HG03064 (cell line): Measurements from ENCODE around the gene DDX52.
A peak's percentile ranks its signal among the peaks of the same experiment; 100 is the strongest.
"Not testable (repeated sequence)": the region's sequence is repeated elsewhere in the genome, so short reads cannot be mapped to it uniquely, and the experiment has no call there.

Experiments
- ATAC-seq: cut with Tn5 transposase; IDR thresholded peaks from one replicate; pipeline ENCODE4 v1.9.1; 2021; ENCODE audit warnings: low read depth; ENCODE audit not compliant: unreplicated experiment

The DDX52 gene

DNA sequence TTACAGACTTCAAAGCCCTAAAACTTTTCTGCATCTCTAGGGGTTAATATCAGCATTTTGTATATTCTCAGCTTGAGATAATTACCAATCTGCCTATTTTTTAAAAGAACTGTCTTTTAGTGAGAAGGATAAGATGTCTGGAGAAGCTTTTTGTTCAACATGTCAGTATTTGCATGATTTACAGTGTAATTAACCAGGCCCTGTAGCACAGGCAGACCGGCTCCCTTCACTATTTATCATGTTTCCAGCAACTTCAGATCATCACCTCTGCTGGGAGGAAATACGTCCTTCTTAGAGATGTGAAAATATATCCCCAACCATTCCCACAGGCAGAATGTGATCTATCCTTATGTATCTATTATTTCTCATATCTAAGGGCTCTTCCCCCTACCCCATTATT lies 8.6 kb upstream of the DDX52 start:
- ATAC-seq, result no peak

GRCh38 chr17:37650419-37651003 lies 7.3 kb upstream of the DDX52 start:
- ATAC-seq, result no peak

GRCh38 chr17:37648555-37648954 lies 5.3 kb upstream of the DDX52 start:
- no peak for ATAC-seq

- no peak for ATAC-seq
Measured at GRCh38 chr17:37647856-37648255, 4.6 kb upstream of the DDX52 start.

GRCh38 chr17:37643869-37644268 lies 623 bp upstream of the DDX52 start:
- no peak for ATAC-seq

DNA sequence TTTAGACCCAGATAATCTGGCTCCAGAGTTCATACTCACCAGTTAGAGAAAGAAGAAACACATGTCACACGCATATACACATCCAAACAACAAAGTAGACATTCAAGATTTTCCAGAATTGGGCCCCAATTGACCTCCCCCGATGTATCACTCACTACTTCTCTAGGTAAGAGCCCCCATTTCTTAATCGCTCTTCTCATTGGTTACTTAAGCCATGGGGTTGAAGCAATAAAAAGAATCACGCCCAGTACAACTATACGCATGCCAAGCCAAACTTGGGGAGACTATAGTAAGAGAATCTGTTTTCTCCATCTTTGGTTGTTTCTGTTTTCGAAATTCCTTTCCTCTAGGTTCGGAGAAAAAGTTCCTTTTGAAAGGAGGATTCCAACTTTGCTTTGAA lies 565 bp downstream of the DDX52 start:
- no peak for ATAC-seq

GRCh38 chr17:37640015-37640414 lies 3.2 kb downstream of the DDX52 start:
- no peak for ATAC-seq

- no peak for ATAC-seq
Measured at GRCh38 chr17:37637956-37638355, 5.3 kb downstream of the DDX52 start.

DNA sequence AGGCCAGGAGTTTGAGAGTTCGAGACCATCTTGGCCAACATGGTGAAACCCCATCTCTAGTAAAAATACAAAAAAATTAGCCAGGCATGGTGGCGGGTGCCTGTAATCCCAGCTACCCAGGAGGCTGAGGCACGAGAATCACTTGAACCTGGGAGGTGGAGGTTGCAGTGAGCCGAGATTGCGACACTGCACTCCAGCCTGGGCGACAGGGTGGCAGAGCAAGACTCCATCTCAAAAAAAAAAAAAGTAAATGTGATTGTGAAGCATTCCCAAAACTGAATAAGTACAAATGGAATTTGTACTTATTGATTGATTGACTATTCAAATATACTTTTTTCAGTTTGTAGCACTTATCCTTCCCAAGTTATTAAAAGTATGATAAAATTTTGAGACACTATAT lies 26.8 kb downstream of the DDX52 start:
- ATAC-seq, result not testable (repeated sequence)

- no peak for ATAC-seq
Measured at GRCh38 chr17:37614823-37615222, 28.4 kb downstream of the DDX52 start.

- no peak for ATAC-seq
Measured at GRCh38 chr17:37614391-37614790, 28.9 kb downstream of the DDX52 start.

DNA sequence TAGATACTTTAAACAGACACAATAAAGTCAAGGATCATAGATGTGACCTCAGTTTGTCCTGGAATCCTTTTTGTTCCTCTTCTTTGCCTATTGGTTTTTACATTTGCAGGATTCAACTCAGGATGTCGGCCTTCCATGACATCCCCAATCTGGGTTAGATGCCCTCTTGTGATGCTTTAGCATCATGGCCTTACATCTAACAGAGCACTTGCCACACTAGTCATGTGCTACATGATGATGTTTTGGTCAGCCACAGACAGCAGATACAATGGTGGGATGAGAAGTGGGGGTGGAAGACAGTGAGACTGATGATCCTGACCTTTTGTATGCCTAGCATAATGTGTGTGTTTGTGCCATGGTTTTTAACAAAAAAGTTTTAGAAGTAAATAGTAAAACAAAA lies 32.3 kb downstream of the DDX52 start:
- no peak for ATAC-seq

- ATAC-seq, result not testable (repeated sequence)
Measured at GRCh38 chr17:37610041-37610420, 33.2 kb downstream of the DDX52 start.

- ATAC-seq, result peak; percentile 88
Measured at GRCh38 chr17:37609170-37610040, 33.8 kb downstream of the DDX52 start, which contains the start of gene SYNRG. Gene SYNRG, minus strand, starts transcription at chr17:37609418. Its CDS starts 63 bp downstream, at chr17:37609355.

DNA sequence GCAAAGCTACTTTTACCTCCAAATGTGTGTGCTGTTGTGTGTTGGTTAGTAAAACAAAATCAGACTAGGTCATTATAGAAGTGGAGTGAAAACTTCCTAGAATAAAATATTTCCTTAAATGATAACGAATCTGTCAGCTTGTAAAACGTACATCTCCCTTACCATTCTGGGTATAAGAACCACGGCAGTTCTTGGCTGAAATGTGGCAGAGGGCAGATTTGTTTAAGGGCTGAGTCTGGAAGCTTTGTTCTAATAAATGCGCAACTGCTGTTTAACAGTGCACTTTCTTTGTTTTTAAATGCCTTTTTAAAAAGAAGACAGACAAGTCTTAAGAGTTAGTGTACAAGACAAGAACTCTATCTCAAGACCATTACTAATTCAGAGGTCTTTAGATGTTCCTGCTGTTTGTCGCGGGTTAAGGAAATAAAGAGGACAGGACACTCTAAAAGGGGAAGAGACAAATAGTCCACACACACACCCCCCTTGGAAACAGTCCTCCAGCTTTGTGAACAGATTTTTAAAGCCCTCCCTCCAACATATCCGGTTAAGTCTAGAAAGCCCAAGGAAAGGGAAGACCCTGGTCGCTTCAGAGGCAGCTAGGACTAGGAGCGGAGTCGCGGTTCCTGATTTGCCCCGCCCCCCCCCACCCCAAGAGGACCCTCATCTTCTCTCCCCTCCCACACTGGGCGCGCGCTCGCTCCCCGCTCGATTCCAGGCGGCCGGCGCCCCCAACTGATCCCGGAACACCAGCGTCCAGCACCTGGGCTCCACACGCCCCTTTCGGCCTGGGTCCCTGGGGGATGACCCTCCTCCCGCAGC lies 34.7 kb downstream of the DDX52 start:
- ATAC-seq, result peak; percentile 3

- no peak for ATAC-seq
Measured at GRCh38 chr17:37607637-37608331, 35.5 kb downstream of the DDX52 start.

GRCh38 chr17:37605813-37606505 lies 37.3 kb downstream of the DDX52 start:
- no peak for ATAC-seq

DNA sequence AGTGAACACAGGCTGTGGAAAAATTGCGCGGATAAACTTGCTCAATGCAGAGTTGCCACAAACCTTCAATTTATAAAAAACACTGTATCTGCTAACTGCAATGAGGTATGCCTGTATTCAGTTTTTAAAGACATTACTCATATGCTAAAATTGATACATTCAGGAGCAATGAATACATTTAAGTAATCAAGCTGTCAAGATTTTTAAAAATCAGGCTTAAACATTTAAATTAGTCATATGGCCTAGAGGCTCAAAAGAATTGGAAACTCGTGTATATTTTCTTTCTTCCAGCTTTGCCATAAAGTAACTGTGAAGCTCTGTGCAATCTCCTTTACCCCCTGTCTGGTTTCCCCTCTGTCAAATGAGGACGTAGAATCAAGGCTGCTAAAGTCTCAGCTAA lies 38.2 kb downstream of the DDX52 start:
- no peak for ATAC-seq

- no peak for ATAC-seq
Measured at GRCh38 chr17:37604556-37604955, 38.7 kb downstream of the DDX52 start.

- no peak for ATAC-seq
Measured at GRCh38 chr17:37598145-37598544, 45.1 kb downstream of the DDX52 start.
